ENCODE results near the gene REC8.

The REC8 gene, protein sequence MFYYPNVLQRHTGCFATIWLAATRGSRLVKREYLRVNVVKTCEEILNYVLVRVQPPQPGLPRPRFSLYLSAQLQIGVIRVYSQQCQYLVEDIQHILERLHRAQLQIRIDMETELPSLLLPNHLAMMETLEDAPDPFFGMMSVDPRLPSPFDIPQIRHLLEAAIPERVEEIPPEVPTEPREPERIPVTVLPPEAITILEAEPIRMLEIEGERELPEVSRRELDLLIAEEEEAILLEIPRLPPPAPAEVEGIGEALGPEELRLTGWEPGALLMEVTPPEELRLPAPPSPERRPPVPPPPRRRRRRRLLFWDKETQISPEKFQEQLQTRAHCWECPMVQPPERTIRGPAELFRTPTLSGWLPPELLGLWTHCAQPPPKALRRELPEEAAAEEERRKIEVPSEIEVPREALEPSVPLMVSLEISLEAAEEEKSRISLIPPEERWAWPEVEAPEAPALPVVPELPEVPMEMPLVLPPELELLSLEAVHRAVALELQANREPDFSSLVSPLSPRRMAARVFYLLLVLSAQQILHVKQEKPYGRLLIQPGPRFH

DNA sequence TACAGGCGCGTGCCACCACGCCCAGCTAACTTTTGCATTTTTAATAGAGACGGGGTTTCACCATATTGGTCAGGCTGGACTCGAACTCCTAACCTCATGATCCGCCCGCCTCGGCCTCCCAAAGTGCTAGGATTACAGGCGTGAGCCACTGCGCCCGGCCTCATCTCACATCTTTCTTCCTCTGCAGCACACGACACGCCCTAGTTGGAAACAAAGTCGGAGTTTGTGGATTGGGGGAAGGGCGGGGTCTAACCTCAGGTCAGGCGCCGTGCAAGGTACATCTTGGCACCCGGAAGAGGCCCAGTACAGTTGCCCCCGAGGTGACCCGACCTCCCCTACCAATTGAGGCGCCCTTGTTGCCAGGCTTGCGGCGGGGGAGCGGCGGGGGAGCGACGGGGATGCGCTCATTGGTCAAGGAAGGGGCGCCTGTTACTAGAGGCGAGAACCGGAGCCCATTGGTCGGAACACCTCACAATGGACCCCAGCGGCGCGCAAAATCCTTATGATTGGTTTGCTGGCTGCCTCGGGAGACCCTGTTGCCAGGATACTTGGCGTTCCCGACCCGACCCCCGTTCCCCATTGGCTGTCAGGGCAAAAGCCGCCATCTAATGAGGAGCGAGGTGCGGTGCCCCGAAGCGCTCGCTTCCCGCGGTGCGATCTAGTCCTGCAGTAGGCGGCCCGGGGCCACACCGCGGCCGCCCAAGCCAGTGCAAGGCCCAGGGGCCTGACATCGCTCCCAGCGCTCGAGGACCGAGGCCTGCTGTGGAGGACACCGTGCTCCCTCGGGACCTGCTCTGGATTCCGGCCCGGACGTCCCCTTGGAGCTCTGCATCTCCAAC is at the start of gene REC8:
Gene REC8 (plus strand): TSS at position 659 of the 839 bp plus-strand sequence. CDS start 473 bp downstream, outside the sequence.
- peak within 1 kb of the TSS; percentile 91 for H3K27ac Mint-ChIP-seq

DNA sequence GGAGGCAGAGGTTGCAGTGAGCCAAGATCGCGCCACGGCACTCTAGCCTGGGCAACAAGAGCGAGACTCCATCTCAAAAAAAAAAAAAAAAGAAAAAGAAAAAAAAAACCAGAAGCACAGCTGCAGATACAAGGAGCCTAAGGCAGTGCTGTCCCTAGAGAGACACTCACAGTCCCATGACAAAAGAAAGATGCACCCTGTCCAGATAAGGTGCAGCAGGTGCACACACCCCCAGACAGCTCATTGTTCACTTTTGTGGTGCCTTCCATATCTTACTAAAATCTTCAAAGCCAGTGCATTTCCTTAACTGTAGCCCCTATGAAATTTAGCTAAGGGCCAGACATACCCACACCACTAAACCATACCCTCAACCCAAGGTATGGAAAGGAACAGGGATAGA is 49.5 kb upstream of the REC8 start:
- H3K4me3 Mint-ChIP-seq: peak overlapping the region; percentile 8
- no peaks in the 10 kb centered on the region for H3K9me3 Mint-ChIP-seq
- peak overlapping the region; percentile 92 for H3K27ac Mint-ChIP-seq
- ATAC-seq: peak; percentile 68
- H3K4me1 Mint-ChIP-seq: peaks cover 50% of the 10 kb centered on the region
- no peaks in the 10 kb centered on the region for H3K27me3 Mint-ChIP-seq
- H3K36me3 Mint-ChIP-seq: peaks cover 50% of the 10 kb centered on the region

More for the DNA sequence above, at the start of gene REC8:
- Mint-ChIP-seq H3K4me3 (peak within 1 kb of the TSS; percentile 90), H3K36me3 (peaks cover 42% of the 10 kb centered on the region), H3K4me1 (peaks cover 14% of the 10 kb centered on the region), H3K27me3 (no peaks in the 10 kb centered on the region), H3K9me3 (no peaks in the 10 kb centered on the region)
- peak; percentile 93 for ATAC-seq

DNA sequence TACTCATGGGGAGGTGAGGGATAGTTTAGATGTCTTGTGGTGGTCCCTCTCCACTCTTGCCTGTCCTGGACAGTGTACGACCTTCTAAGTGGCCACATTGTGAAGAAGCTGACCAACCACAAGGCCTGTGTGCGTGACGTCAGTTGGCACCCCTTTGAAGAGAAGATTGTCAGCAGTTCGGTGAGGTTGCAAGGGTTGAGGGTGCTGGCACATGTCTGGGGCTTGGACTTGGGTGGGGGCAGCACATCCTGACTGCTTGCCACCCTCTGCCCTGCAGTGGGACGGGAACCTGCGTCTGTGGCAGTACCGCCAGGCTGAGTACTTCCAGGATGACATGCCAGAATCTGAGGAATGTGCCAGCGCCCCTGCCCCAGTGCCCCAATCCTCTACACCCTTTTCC is 49.0 kb upstream of the REC8 start:
- Mint-ChIP-seq H3K27ac (peak overlapping the region; percentile 92), H3K27me3 (no peaks in the 10 kb centered on the region), H3K4me3 (peak overlapping the region; percentile 8), H3K36me3 (peaks cover 45% of the 10 kb centered on the region), H3K9me3 (no peaks in the 10 kb centered on the region), H3K4me1 (peaks cover 48% of the 10 kb centered on the region)
- ATAC-seq: no peak

DNA sequence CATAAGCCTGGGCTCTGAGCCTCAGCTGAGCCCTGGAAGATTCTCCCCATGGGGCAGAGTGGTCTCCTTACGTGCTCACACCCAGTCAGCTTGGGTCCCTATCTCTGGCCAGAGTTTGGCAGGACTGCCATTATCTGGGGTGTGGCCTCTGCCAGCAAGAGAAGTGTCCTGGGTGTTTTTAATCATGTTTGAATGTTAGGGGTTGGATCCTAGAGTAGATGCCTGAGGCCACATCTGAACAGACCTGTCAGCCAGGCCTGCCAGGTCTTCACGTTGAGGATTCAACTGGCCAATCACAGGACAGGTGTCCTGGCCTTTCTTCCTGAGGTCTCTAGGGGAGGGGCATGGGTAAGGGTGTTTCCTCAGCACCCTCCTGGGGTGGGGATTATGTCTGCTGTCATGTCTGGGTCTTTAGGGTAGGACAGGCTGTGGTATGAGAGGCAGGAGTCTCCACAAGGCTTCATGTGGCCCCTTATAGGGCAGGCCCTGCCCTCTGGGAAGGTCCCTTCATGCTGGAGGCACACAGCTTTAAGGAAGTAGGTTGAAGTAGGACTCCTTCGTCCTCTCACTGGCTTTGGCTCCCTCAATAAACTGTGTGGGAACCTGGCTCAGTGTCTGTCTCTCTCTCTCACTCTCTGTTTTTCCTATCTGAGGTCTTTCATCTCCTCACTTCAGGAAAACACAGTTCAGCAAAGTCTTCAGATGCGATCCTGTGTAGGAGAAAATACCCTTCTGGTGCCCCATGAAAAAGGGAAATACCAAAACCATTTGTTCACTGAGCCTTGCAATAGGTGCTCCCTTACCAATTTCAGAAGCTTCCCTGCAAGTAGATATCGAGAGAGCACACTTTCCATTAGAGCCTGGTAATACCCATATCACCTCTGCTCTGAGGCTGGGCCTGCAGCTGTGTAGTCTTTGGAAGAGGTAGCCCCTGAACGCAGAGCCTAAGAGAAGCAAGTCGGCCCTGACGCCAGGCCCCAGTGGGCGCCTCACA is 48.2 kb upstream of the REC8 start:
- Mint-ChIP-seq H3K4me1 (peaks cover 46% of the 10 kb centered on the region), H3K27me3 (no peaks in the 10 kb centered on the region), H3K27ac (peak overlapping the region; percentile 92), H3K36me3 (peaks cover 38% of the 10 kb centered on the region), H3K9me3 (no peaks in the 10 kb centered on the region), H3K4me3 (peak overlapping the region; percentile 27)
- ATAC-seq: peak; percentile 95

DNA sequence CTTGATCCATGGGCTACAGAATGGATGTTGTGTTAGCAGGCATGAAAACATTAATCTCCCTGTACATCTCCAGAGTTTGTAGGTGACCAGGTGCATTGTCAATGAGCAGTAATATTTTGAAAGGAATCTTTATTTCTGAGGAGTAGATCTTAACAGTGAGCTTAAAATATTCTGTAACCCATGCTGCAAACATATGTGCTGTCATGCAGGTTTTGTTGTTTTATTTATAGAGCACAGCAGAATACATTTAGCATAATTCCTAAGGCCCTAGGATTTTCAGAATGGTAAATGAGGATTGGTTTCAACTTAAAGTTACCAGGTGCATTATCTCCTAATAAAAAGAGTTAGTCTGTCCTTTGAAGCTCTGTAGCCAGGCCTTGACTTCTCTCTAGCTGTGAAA is 44.9 kb upstream of the REC8 start:
- Mint-ChIP-seq H3K27me3 (no peaks in the 10 kb centered on the region), H3K9me3 (no peaks in the 10 kb centered on the region), H3K27ac (no peak overlapping the region), H3K4me1 (peaks cover 41% of the 10 kb centered on the region), H3K36me3 (peaks cover 14% of the 10 kb centered on the region), H3K4me3 (no peak overlapping the region)
- ATAC-seq: no peak

DNA sequence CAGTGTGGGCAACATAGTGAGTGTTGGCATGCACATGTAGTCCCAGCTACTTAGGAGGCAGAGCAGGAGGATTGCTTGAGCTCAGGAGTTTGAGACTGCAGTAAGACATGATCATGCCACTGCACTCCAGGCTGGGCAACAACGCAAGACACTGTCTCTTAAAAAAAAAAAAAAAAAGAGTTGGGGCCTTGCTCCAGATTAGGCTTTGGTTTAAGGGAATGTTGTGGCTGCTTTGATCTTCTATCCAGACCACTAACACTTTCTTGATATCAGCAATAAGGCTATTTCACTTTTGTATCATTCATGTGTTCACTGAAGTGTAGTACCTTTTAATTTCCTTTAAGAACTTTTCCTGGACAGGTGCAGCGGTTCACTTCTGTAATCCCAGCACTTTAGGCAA is 44.2 kb upstream of the REC8 start:
- Mint-ChIP-seq H3K27ac (no peak overlapping the region), H3K27me3 (no peaks in the 10 kb centered on the region), H3K36me3 (peaks cover 11% of the 10 kb centered on the region), H3K9me3 (no peaks in the 10 kb centered on the region), H3K4me1 (peaks cover 44% of the 10 kb centered on the region), H3K4me3 (no peak overlapping the region)
- ATAC-seq: no peak

DNA sequence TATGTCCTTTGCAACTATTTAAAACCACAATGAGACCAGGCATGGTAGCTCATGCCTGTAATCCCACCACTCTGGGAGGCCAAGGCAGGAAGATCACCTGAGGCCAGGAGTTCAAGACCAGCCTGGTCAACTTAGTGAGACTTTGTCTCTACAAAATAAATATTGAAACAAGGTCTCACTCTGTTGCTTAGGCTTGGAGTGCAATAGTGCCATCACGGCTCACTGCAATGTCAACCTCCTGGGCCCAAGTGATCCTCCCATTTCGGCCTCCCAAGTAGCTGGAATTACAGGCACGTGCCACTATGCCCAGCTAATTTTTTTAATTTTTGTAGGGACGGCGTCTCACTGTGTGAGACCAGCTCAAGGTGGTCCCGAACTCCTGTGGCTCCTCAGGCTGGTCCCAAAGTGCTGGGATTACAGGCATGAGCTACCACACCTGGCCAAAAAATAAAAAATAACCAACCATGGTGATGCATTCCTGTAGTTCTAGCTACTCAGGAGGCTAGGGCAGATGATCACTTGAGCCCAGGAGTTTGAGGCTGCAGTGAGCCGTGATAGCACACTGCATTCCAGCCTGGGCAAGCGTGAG is 42.4 kb upstream of the REC8 start:
- Mint-ChIP-seq H3K4me1 (peaks cover 30% of the 10 kb centered on the region), H3K36me3 (no peaks in the 10 kb centered on the region), H3K27me3 (no peaks in the 10 kb centered on the region), H3K27ac (no peak overlapping the region), H3K4me3 (no peak overlapping the region), H3K9me3 (no peaks in the 10 kb centered on the region)
- no peak for ATAC-seq

DNA sequence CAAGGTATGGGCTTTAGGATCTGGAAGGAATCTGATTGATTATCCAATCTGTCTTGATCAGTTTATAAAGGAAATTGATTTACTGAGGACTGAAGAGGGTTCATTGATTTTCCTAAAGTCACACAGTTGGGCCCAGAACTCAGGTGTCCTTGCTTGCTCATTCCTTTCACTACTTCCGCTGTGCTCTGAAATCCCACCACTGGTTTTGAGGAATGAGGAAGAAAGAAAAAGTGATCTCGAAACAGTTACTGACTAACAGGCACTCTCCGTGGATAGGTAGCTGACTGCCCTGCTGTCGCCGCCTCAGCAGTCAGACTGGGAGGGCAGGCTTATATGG is 41.5 kb upstream of the REC8 start, which contains the start of gene FITM1:
Gene FITM1 (plus strand): TSS at position 280 of the 337 bp plus-strand sequence. CDS start 905 bp downstream, outside the sequence.
- H3K27ac Mint-ChIP-seq: peak within 1 kb of the TSS; percentile 63
- peaks cover 27% of the 10 kb centered on the region for H3K4me1 Mint-ChIP-seq
- no peak within 1 kb of the TSS for H3K4me3 Mint-ChIP-seq

DNA sequence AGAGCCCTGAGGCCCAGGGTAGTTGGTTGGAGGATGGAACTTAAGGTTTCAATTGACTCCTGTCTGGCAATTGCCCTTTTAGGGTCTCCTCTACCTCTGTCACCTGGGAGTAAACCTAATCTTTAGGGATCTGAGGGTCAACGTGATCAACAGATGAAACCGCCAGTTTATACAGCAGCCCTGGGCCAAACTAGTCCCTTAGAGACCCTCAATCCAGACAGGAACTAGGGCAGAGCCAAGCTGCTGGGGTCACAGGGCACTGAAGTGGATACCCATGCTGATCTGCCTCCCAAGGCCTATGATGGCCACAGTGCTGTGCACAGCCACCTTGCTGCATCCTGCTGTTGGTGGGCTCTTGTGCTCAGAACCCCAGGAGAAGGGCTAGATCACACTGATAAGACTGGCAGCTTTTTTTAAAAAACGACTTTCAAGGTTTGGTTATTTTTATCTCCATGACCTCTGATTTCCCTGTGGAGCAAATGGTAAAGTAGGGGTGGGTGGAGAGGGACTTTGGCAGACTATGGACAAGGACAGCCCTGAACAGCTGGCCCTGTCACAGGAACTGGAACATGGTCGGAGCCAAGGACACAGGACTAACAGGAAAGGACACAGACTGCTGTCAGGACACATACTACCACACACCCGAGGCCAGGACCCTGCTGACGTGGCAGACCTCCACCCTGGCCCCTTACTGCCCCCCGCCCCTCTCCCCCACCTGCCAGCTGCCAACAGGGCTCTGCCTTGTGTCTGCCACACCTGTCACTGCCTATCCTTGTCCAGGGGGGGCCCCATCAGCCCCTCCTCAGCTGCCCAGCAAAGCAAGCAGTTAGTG is 40.9 kb upstream of the REC8 start:
- Mint-ChIP-seq H3K27ac (peak overlapping the region; percentile 63), H3K4me1 (peaks cover 30% of the 10 kb centered on the region)

More for the DNA sequence above, 41.5 kb upstream of the REC8 start, which contains the start of gene FITM1:
- no peak for ATAC-seq
- H3K27me3 Mint-ChIP-seq: no peaks in the 10 kb centered on the region
- no peaks in the 10 kb centered on the region for H3K9me3 Mint-ChIP-seq
- H3K36me3 Mint-ChIP-seq: no peaks in the 10 kb centered on the region

DNA sequence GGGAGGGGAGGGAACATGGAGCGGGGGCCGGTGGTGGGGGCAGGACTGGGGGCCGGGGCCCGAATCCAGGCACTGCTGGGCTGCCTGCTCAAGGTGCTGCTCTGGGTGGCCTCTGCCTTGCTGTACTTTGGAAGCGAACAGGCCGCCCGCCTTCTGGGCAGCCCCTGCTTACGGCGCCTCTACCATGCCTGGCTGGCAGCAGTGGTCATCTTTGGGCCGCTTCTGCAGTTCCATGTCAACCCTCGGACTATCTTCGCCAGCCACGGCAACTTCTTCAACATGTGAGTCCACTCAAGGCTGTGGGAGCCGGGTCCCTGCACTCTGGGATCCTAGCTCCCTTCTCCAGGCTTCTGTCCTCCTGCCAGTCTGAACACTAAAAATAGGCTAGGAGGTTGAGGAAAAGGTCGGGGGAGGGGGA is 40.3 kb upstream of the REC8 start:
- peak overlapping the region; percentile 63 for H3K27ac Mint-ChIP-seq
- no peaks in the 10 kb centered on the region for H3K36me3 Mint-ChIP-seq
- no peaks in the 10 kb centered on the region for H3K27me3 Mint-ChIP-seq
- H3K9me3 Mint-ChIP-seq: no peaks in the 10 kb centered on the region
- no peak overlapping the region for H3K4me3 Mint-ChIP-seq
- no peak for ATAC-seq
- H3K4me1 Mint-ChIP-seq: peaks cover 32% of the 10 kb centered on the region

More for the DNA sequence above, 40.9 kb upstream of the REC8 start:
- H3K4me3 Mint-ChIP-seq: no peak overlapping the region
- no peak for ATAC-seq
- H3K9me3 Mint-ChIP-seq: no peaks in the 10 kb centered on the region
- H3K27me3 Mint-ChIP-seq: no peaks in the 10 kb centered on the region
- H3K36me3 Mint-ChIP-seq: no peaks in the 10 kb centered on the region

DNA sequence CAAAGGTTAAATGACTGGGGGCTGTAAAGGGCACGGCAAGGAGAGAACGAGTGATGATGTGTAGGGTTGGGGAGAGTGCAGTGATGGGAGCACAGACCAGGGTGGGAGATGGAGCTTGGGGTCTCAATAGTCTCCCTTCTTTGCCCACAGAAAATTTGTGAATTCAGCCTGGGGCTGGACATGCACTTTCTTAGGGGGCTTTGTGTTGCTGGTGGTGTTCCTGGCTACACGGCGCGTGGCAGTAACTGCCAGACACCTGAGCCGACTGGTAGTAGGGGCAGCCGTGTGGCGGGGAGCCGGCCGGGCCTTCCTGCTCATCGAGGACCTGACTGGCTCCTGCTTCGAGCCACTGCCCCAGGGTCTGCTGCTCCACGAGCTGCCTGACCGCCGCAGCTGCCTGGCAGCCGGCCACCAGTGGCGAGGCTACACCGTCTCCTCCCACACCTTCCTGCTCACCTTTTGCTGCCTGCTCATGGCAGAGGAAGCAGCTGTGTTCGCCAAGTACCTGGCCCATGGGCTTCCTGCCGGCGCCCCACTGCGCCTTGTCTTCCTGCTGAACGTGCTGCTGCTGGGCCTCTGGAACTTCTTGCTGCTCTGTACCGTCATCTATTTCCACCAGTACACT is 39.7 kb upstream of the REC8 start:
- Mint-ChIP-seq H3K9me3 (no peaks in the 10 kb centered on the region), H3K4me3 (no peak overlapping the region), H3K4me1 (peaks cover 38% of the 10 kb centered on the region), H3K27ac (peak overlapping the region; percentile 63), H3K36me3 (peaks cover 5% of the 10 kb centered on the region), H3K27me3 (no peaks in the 10 kb centered on the region)
- ATAC-seq: no peak

DNA sequence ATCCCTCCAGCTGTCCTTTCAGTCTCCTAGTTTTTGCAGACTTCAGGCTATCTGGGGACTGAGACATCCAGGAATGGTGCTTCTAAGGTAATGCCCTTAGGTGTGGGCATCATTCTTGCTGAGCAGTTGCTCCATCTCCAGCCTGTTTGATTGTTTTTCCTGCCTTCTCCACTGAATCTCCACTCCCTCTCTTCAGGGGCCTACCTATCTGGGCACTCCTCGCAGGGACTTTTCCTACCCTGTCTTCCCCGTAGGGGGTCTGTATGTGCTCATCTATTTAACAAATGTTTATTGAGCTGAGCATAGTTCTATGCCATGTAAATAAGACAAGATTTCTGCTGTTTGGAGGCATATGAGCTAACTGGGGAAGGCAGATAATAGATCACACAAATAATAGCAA is 38.9 kb upstream of the REC8 start:
- Mint-ChIP-seq H3K4me1 (peaks cover 39% of the 10 kb centered on the region), H3K27ac (peak overlapping the region; percentile 63), H3K27me3 (no peaks in the 10 kb centered on the region), H3K36me3 (peaks cover 9% of the 10 kb centered on the region), H3K9me3 (no peaks in the 10 kb centered on the region), H3K4me3 (no peak overlapping the region)
- no peak for ATAC-seq

DNA sequence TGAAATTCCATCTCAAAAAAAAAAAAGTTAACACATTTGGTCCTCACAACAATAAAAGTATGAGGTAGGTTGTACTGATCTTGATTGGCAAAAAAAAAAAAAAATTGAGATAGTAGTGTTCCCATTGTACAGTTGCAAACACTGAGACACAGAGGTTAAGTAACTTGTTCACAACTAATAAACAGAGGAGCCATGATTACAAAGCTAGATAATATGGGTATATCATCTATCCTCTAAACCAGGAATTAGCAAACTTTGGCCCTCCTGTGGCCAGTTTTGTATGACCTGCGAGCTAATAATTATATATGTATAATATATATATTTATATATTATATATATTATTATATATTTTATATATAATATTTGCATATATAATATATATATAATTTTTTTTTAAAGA is 38.1 kb upstream of the REC8 start:
- no peaks in the 10 kb centered on the region for H3K9me3 Mint-ChIP-seq
- H3K4me1 Mint-ChIP-seq: peaks cover 43% of the 10 kb centered on the region
- H3K4me3 Mint-ChIP-seq: no peak overlapping the region
- H3K36me3 Mint-ChIP-seq: peaks cover 16% of the 10 kb centered on the region
- ATAC-seq: no peak
- no peaks in the 10 kb centered on the region for H3K27me3 Mint-ChIP-seq
- H3K27ac Mint-ChIP-seq: no peak overlapping the region
